ENCODE measurements around the gene PDLIM7.

The PDLIM7 gene

GRCh38 chr5:177446200-177447065, 51.0 kb downstream of the PDLIM7 start, which contains the start of gene PRR7:
Gene PRR7 (plus strand): TSS chr5:177446814. CDS start chr5:177455068, 8,254 bp downstream.
- DNase-seq = peak in 52 of 58 donors; percentile 21 to 81 (median 68)

DNA sequence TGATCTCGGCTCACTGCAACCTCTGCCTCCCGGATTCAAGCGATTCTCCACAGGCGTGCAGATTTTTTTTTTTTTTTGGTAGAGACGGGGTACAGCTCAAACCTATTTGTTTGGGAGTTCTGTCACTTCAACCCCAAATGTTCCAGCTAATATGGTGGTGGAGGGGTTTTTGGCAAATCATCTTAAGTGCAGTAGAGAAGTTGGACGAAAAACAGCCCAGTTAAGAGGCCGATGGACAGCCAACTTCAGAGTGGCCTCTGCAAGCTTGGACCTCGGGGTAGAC, 51.5 kb downstream of the PDLIM7 start:
- DNase-seq = no peak

GRCh38 chr5:177445052-177445916, 52.1 kb downstream of the PDLIM7 start:
- DNase-seq = no peak

GRCh38 chr5:177444106-177445051, 53.0 kb downstream of the PDLIM7 start:
- no peak for DNase-seq

GRCh38 chr5:177443144-177443983, 54.0 kb downstream of the PDLIM7 start:
- no peak for DNase-seq

- no peak for DNase-seq
These were observed 55.2 kb downstream of the PDLIM7 start for GRCh38 chr5:177442066-177442826.

DNA sequence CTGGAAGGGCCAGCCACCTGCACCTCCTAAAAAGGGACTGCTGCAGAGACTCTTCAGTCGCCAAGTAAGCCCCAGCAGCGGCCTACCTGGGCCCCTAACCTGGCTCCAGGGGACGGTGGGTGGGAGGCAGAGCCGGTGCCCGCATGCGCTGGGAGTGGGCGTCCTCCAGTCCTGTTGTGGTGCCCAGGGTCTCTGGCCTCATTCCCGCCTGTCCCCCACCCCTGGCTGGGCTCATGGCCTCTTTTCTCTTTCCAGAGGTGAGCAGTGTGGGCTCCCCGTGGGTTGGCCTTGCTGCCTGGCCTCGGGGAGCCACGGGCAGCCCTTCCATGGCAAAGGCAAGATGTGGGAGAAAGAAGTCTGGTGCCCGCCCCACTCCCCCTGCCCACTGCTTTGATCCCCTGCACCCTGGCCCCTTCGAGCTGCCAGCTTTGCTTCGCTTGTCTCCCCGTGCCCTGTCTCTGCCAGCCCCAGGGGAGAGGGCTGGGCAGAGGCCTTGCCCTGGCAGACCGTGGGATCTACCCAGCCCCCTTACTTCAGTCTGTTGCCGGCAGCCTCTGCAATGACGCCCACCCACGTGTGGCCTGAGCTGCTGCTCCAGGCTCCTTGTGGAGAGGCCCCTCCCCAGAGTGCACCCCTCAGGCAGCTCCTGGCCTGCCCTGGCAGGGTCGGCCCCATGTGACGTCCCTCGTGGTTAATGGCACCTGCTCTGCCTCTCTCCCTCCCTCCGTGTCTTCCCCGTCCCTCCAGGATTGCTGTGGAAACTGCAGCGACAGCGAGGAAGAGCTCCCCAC, 56.2 kb downstream of the PDLIM7 start:
- no peak for DNase-seq

- DNase-seq = no peak
These were observed 57.0 kb downstream of the PDLIM7 start for GRCh38 chr5:177440211-177440989.

GRCh38 chr5:177439518-177440053, 57.8 kb downstream of the PDLIM7 start:
- no peak for DNase-seq

GRCh38 chr5:177438468-177438867, 58.9 kb downstream of the PDLIM7 start:
- DNase-seq = no peak

DNA sequence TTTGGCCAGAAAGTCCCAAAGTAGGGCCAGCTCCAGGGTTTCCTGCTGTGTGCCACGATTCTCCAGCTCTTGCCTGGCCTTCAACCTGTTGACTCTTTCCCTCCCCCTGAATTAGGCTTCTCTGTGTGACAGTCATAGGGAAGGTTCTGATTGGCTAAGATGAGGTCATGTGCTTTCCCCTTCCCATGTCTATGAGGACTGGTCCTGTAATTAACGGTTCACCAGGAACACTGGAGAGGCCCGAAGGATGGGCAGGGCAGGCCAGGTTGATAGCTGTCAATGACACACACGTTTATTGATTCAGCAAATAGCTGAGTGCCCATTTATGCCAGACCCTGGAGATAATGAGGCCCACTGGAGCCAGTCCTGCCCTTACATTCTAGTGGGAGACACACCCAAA, 59.8 kb downstream of the PDLIM7 start:
- DNase-seq = no peak

DNA sequence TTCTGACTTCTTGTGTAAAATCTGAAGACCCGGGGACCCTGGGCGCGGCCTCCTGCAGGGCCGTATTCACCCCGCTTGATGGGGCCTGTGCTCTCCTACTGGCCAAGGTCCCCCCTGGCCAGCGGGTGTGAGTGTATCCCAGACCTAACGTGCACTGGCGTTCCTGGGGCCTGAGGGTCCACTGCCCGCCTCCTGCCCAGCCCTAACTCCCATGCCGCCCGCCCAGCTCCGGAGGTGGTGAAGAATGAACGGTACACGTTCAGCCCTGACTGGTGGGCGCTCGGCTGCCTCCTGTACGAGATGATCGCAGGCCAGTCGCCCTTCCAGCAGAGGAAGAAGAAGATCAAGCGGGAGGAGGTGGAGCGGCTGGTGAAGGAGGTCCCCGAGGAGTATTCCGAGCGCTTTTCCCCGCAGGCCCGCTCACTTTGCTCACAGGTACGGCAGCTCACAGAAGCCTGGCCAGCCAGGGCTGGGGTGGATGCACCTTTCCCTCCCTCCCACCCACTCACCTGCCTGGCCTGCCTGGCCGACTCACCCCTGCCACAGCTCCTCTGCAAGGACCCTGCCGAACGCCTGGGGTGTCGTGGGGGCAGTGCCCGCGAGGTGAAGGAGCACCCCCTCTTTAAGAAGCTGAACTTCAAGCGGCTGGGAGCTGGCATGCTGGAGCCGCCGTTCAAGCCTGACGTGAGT, 61.4 kb downstream of the PDLIM7 start:
- no peak for DNase-seq

DNA sequence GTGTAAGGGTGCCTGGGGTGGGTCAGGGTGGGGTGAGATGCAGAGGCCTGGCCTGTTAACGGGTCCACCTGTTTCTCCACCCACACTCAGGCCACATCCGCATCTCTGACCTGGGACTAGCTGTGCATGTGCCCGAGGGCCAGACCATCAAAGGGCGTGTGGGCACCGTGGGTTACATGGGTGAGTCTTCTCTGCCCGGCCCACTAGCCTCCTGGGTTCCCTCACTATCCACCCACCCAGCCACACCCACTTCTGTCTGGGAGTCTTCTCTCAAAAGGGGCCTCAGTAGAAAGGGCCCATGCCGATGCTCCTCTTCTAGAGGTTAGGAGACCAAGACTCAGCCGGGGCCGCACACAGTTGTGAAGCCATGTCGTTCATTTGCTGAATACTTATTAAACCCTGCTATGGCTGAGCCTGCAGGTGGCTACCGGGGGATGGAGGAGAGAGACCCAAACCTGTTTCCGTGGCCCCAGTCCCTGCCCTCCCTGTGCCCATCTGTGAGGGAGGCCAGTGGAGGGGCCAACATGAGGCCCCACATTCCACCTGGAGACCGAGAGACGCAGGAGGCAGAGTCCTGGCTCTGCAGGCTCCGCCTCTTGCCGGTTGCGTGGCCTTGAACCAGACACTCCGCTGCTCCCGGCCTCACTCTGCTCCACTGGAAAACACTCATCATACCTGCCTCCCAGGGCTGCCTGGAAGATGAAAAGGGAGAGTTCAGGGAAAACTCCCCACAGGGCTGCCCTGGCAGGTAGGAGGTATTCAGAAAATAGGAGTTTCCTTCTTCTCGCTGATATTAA, 62.3 kb downstream of the PDLIM7 start:
- DNase-seq = no peak

GRCh38 chr5:177434437-177434836, 63.0 kb downstream of the PDLIM7 start:
- DNase-seq = no peak

DNA sequence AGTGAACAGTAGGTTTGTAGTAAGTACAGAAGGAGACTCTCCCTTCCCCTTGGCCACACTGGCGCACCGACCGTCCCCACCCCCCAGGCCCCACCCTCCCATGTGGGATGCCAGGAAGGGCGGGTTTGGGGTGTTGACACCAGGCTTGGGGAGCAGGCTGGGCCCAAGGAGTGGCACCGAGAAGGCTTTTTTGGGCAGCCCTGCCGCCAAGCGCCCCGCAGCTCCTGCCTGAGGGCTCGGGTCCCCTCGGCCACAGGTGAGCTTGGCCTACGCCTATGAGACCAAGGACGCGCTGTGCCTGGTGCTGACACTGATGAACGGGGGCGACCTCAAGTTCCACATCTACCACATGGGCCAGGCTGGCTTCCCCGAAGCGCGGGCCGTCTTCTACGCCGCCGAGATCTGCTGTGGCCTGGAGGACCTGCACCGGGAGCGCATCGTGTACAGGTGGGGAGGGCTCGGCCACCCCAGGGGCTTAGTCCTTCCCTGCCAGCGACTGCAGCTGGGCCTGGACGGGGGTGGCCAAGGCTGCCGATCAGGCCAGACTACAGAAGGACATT, 63.7 kb downstream of the PDLIM7 start:
- no peak for DNase-seq
